Dendritic cell treated with granulocyte-macrophage colony-stimulating factor and Interleukin-4, amounts not matched to agents 40 ng/mL and 50 ng/mL, for 4 days (primary cell): ENCODE results near the gene CTU1.
A peak's percentile ranks its signal among the peaks of the same experiment; 100 is the strongest.

Experiments
- H3K27ac Mint-ChIP-seq: one replicate; pipeline ENCODE4 v1.8.0; 2022; ENCODE audit warnings: mild to moderate bottlenecking, mixed read lengths
- H3K27me3 Mint-ChIP-seq: one replicate; pipeline ENCODE4 v1.8.0; 2022; ENCODE audit warnings: mild to moderate bottlenecking, mixed read lengths
- H3K36me3 Mint-ChIP-seq: one replicate; pipeline ENCODE4 v1.8.0; 2022; ENCODE audit warnings: low read depth, mixed read lengths
- H3K4me1 Mint-ChIP-seq: one replicate; pipeline ENCODE4 v1.8.0; 2022; ENCODE audit warnings: low read depth, mixed read lengths
- H3K4me3 Mint-ChIP-seq: one replicate; pipeline ENCODE4 v1.8.0; 2022; ENCODE audit warnings: mild to moderate bottlenecking, moderate library complexity, mixed read lengths
- H3K9me3 Mint-ChIP-seq: one replicate; pipeline ENCODE4 v1.8.0; 2022; ENCODE audit warnings: mixed read lengths
- intact Hi-C: fragments of 100-400 bp; cut with micrococcal nuclease; formaldehyde crosslinking; loops from one replicate; pipeline ENCODE4 v1.15.0; 2022

CTU1 gene

GRCh38 chr19:51076631-51077213 lies 31.5 kb downstream of the CTU1 start:
- H3K27ac Mint-ChIP-seq = no peak overlapping the region
- H3K27me3 Mint-ChIP-seq = peaks cover 21% of the 10 kb centered on the region
- H3K9me3 Mint-ChIP-seq = peaks cover 16% of the 10 kb centered on the region
- H3K4me1 Mint-ChIP-seq = no peaks in the 10 kb centered on the region
- intact Hi-C loops = no loop called here
- no peak overlapping the region for H3K4me3 Mint-ChIP-seq
- H3K36me3 Mint-ChIP-seq = no peaks in the 10 kb centered on the region

- Mint-ChIP-seq H3K27ac (no peak overlapping the region), H3K4me3 (no peak overlapping the region), H3K4me1 (no peaks in the 10 kb centered on the region), H3K27me3 (peaks cover 21% of the 10 kb centered on the region), H3K9me3 (peaks cover 16% of the 10 kb centered on the region), H3K36me3 (no peaks in the 10 kb centered on the region)
- intact Hi-C loops = no loop called here
Measured at GRCh38 chr19:51075998-51076397, 32.2 kb downstream of the CTU1 start.

GRCh38 chr19:51071095-51071405 lies 37.2 kb downstream of the CTU1 start:
- Mint-ChIP-seq H3K27me3 (peaks cover 29% of the 10 kb centered on the region), H3K27ac (no peak overlapping the region), H3K36me3 (no peaks in the 10 kb centered on the region), H3K4me1 (peaks cover 6% of the 10 kb centered on the region), H3K9me3 (peaks cover 16% of the 10 kb centered on the region), H3K4me3 (no peak overlapping the region)
- intact Hi-C loops = no loop called here

GRCh38 chr19:51070334-51071094 lies 37.7 kb downstream of the CTU1 start:
- peaks cover 11% of the 10 kb centered on the region for H3K4me1 Mint-ChIP-seq

GRCh38 chr19:51066393-51067186 lies 41.6 kb downstream of the CTU1 start:
- H3K9me3 Mint-ChIP-seq = no peaks in the 10 kb centered on the region
- H3K4me3 Mint-ChIP-seq = no peak overlapping the region
- peaks cover 41% of the 10 kb centered on the region for H3K27me3 Mint-ChIP-seq
- no peak overlapping the region for H3K27ac Mint-ChIP-seq
- H3K4me1 Mint-ChIP-seq = peaks cover 17% of the 10 kb centered on the region
- intact Hi-C loops = no loop called here
- H3K36me3 Mint-ChIP-seq = no peaks in the 10 kb centered on the region

More at GRCh38 chr19:51070334-51071094, 37.7 kb downstream of the CTU1 start:
- no peak overlapping the region for H3K27ac Mint-ChIP-seq
- peaks cover 16% of the 10 kb centered on the region for H3K9me3 Mint-ChIP-seq
- no peaks in the 10 kb centered on the region for H3K36me3 Mint-ChIP-seq
- intact Hi-C loops = no loop called here
- H3K4me3 Mint-ChIP-seq = no peak overlapping the region
- peaks cover 33% of the 10 kb centered on the region for H3K27me3 Mint-ChIP-seq

- Mint-ChIP-seq H3K27ac (no peak overlapping the region), H3K9me3 (no peaks in the 10 kb centered on the region), H3K4me1 (peaks cover 17% of the 10 kb centered on the region), H3K4me3 (peak overlapping the region; percentile 44), H3K36me3 (no peaks in the 10 kb centered on the region), H3K27me3 (peaks cover 48% of the 10 kb centered on the region)
- intact Hi-C loops = no loop called here
Measured at GRCh38 chr19:51065221-51065960, 42.8 kb downstream of the CTU1 start.

- Mint-ChIP-seq H3K27me3 (peaks cover 51% of the 10 kb centered on the region), H3K27ac (no peak within 1 kb of the TSS), H3K4me1 (peaks cover 17% of the 10 kb centered on the region), H3K4me3 (peak within 1 kb of the TSS; percentile 44), H3K9me3 (no peaks in the 10 kb centered on the region), H3K36me3 (no peaks in the 10 kb centered on the region)
- intact Hi-C loops = no loop called here
Measured at GRCh38 chr19:51064534-51065220, 43.5 kb downstream of the CTU1 start, which contains the start of gene KLK13. Gene KLK13 (minus strand): TSS chr19:51065092. CDS start chr19:51065067, 25 bp downstream.

GRCh38 chr19:51063664-51064063 lies 44.5 kb downstream of the CTU1 start:
- Mint-ChIP-seq H3K4me3 (no peak overlapping the region), H3K27me3 (peaks cover 54% of the 10 kb centered on the region), H3K36me3 (no peaks in the 10 kb centered on the region), H3K9me3 (no peaks in the 10 kb centered on the region), H3K4me1 (peaks cover 17% of the 10 kb centered on the region), H3K27ac (no peak overlapping the region)
- intact Hi-C loops = no loop called here

- Mint-ChIP-seq H3K4me3 (no peak overlapping the region), H3K36me3 (no peaks in the 10 kb centered on the region), H3K9me3 (no peaks in the 10 kb centered on the region), H3K27ac (no peak overlapping the region), H3K4me1 (peaks cover 10% of the 10 kb centered on the region), H3K27me3 (peaks cover 46% of the 10 kb centered on the region)
- intact Hi-C loops = no loop called here
Measured at GRCh38 chr19:51060973-51061372, 47.2 kb downstream of the CTU1 start.

GRCh38 chr19:51060336-51060735 lies 47.9 kb downstream of the CTU1 start:
- Mint-ChIP-seq H3K4me1 (peaks cover 3% of the 10 kb centered on the region), H3K27me3 (peaks cover 44% of the 10 kb centered on the region), H3K4me3 (no peak overlapping the region), H3K9me3 (no peaks in the 10 kb centered on the region), H3K27ac (no peak overlapping the region), H3K36me3 (no peaks in the 10 kb centered on the region)
- intact Hi-C loops = no loop called here

- intact Hi-C loops = no loop called here
- no peaks in the 10 kb centered on the region for H3K9me3 Mint-ChIP-seq
- H3K4me1 Mint-ChIP-seq = no peaks in the 10 kb centered on the region
- H3K27me3 Mint-ChIP-seq = peaks cover 42% of the 10 kb centered on the region
- H3K36me3 Mint-ChIP-seq = no peaks in the 10 kb centered on the region
- H3K4me3 Mint-ChIP-seq = no peak overlapping the region
- H3K27ac Mint-ChIP-seq = no peak overlapping the region
Measured at GRCh38 chr19:51059715-51060114, 48.5 kb downstream of the CTU1 start.

GRCh38 chr19:51055866-51056265 lies 52.3 kb downstream of the CTU1 start:
- H3K27ac Mint-ChIP-seq = no peak overlapping the region
- intact Hi-C loops = no loop called here
- no peaks in the 10 kb centered on the region for H3K36me3 Mint-ChIP-seq
- H3K9me3 Mint-ChIP-seq = no peaks in the 10 kb centered on the region
- no peaks in the 10 kb centered on the region for H3K4me1 Mint-ChIP-seq
- H3K4me3 Mint-ChIP-seq = no peak overlapping the region
- peaks cover 38% of the 10 kb centered on the region for H3K27me3 Mint-ChIP-seq
